GM19397 (cell line): ENCODE measurements around the gene HTR3B.
"Not testable (repeated sequence)": the region's sequence is repeated elsewhere in the genome, so short reads cannot be mapped to it uniquely, and the experiment has no call there.

Experiments
- ATAC-seq: cut with Tn5 transposase; IDR thresholded peaks from one replicate; pipeline ENCODE4 v1.9.1; 2021; ENCODE audit warnings: mild to moderate bottlenecking, moderate library complexity; ENCODE audit not compliant: unreplicated experiment

Gene HTR3B

GRCh38 chr11:113884361-113884836, 20.2 kb upstream of the HTR3B start:
- ATAC-seq, result no peak

- ATAC-seq, result no peak
These were observed 18.7 kb upstream of the HTR3B start for GRCh38 chr11:113885897-113886296.

DNA sequence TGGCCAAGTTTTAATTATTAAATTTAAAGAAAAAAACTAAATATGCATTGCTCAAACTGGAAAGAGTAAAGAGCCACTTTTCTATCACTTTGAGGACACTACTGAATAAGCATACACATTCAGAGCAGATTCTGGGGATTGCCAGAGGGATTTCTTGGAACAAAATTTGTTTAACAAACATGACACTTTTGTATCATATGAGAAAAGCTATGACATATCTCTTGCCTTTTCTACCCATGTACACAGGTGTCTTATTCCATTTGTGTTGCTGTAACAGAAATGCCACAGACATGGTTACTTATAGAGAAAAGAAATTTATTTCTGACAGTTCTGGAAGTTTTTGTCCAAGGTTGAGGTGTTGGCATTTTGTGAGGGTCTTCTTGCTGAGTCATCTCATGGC, 15.7 kb upstream of the HTR3B start:
- ATAC-seq, result no peak

- ATAC-seq, result no peak
These were observed 10.1 kb upstream of the HTR3B start for GRCh38 chr11:113894421-113894996.

GRCh38 chr11:113895367-113896155, 9.0 kb upstream of the HTR3B start:
- no peak for ATAC-seq

- no peak for ATAC-seq
These were observed 8.3 kb upstream of the HTR3B start for GRCh38 chr11:113896156-113896879.

DNA sequence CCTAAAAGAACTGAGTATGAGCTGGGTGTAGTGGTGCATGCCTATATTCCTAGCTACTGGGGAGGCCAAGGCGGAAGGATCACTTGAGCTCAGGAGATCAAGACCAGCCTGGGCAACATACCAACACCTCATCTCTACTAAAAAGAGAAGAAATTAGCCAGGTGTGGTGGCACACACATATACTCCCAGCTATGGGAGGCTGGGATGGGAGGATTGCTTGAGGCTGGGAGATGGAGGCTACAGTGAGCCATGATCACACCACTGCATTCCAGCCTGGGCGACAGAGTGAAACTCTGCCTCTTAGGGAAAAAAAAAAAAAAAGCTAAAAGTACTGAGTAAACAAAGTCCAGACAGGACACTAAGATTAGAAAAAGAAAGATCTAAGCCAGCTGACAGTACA, 3.5 kb upstream of the HTR3B start:
- ATAC-seq, result no peak

- ATAC-seq, result no peak
These were observed 1.4 kb downstream of the HTR3B start for GRCh38 chr11:113906038-113906437.

DNA sequence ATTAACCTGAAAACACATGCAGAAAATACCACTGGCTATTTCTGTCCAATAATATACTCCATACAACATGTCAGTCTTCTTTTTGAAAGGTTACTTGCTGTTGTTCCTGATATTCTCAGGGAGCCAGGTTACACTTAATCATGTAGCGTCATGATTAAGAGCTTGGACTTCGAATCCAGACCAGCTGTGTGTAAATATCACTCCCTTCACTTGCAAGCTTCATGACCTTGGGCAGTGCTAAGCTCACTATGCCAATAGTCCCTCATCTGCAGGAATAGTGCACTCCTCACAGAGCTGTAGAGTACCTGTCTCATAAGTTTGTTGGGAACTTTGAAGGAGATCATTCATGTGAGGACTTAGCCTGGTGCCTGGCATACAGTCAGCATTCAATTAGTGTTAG, 1.9 kb downstream of the HTR3B start:
- no peak for ATAC-seq

DNA sequence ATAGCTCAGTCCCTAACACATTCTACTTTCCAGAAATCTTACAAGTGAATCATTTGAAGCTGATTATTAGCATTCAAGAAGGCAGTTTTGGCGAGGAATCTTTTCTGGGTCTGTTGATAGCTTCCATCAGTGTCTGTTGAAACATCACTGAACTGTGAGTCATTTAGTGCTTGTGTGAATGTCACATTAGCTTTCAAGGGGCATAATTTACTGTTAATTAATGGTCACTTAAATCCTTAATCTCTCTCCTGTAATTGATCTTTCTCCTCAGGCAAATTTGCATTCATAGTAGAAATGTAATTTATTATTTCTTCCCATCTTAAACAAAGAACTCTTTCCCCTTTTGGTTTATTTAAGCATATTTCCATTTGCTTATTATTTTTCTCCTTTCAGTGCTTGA, 2.6 kb downstream of the HTR3B start:
- no peak for ATAC-seq

DNA sequence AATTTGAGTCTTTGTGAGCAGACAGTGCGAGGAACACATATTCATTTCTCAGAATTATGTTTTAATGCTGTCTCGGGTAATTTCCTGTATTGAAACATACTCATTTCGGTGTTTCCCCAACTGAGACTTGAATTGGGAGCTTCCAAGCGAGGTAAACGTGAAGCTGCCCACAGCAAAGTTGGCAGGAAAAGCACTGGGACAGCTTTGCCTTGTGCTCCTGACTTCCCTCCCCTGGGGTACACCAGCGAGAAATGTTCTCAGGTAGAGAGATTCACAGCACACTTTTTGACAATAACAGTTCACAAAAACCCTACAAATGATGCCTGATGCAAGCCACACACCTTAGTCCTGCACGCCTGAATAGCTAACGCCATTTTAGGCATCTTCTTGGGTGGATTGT, 3.1 kb downstream of the HTR3B start:
- no peak for ATAC-seq

- no peak for ATAC-seq
These were observed 3.5 kb downstream of the HTR3B start for GRCh38 chr11:113908098-113908497.

- not testable (repeated sequence) for ATAC-seq
These were observed 6.9 kb downstream of the HTR3B start for GRCh38 chr11:113911491-113911890.

- ATAC-seq, result no peak
These were observed 19.0 kb downstream of the HTR3B start for GRCh38 chr11:113923572-113923971.

DNA sequence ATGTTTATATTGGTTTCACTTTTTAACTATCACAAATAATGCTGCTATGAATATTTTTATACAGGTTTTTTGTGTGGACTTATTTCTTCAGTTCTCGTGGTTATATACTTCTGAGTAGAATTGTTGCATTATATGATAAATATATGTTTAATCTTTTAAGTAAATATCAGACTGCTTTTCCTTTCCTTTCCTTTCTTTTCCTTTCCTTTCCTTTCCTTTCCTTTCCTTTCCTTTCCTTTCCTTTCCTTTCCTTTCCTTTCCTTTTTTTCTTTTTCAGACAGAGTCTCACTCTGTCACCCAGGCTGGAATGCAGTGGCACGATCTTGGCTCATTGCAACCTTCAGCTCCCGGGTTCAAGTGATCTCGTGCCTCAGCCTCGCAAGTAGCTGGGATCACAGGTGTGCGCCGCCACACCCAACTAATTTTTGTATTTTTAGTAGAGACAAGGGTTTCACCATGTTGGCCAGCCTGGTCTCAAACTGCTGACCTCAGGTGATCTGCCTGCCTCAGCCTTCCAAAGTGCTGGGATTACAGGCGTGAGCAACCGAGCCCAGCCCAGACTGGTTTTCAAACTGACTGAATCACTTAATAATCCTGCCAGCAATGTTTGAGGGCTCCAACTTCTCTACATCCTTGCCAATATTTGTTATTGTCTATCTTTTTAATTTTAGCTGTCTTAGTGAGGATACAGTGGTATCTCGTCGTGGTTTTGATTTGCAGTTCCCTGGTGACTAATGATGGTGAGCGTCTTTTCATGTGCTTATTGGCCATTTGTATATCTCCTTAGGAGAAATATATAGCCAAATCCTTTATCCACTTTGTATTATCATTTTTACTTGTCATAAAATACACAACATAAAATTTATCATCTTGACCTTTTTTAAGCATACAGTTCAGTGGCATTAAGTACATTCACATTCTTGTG, 21.9 kb downstream of the HTR3B start:
- no peak for ATAC-seq

DNA sequence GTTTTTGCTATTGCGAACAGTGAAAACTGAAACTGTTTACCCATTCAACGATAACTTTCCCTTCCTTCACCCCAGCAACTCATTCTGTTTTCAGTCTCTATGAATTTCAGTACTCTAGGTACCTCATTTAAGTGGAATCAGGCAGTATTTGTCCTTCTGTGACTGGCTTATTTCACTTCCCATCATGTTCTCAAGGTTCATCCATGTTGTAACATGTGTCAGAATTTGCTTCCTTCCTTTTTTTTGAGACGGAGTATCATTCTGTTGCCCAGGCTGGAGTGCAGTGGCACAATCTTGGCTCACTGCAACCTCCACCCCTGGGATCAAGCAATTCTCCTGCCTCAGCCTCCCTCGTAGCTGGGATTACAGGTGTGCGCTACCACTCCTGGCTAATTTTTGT, 23.7 kb downstream of the HTR3B start:
- ATAC-seq, result no peak

GRCh38 chr11:113932788-113933187, 28.2 kb downstream of the HTR3B start:
- ATAC-seq, result no peak

- not testable (repeated sequence) for ATAC-seq
These were observed 29.6 kb downstream of the HTR3B start for GRCh38 chr11:113934193-113934592.

- ATAC-seq, result no peak
These were observed 30.2 kb downstream of the HTR3B start for GRCh38 chr11:113934761-113935160.

DNA sequence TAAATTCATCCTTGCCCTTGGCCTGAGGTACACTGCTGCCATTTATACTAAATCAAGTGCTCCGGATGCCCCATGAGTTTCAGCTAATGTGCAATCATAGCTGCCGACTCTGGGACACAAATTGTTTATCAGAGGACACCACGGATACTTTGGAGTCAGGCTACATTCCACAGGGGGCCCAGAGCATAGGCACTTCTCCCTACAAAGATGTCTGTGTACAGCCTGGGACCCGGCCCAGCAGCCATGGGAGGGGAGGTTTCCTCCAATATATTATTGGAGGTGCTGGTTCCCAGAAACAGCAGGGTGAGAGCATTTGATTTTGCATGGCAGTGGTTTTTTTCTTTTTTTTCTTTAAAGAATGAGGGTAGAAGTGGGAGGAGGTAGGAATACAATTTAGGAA, 31.3 kb downstream of the HTR3B start:
- ATAC-seq, result no peak

DNA sequence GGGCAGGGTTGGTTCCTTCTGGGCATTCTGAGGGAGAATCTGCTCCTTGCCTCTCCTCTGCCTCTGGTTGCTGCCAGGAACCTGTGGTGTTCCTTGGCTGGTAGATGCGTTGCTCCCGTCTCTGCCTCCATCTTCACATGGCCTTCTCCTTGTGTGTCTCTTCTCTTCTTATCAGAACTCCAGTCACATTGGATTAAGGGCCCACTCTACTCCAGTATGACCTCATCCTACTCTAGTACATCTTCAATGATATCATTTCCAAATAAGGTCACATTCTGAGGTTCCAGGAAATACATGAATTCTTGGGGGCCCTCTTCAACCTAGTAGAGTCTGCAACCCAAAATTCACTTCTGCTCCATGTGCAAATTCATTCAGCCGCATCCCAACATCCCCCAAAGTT, 33.3 kb downstream of the HTR3B start:
- ATAC-seq, result no peak
